Choroid plexus epithelial cell (primary cell): ENCODE data around the gene ACTR1A.
A peak's percentile ranks its signal among the peaks of the same experiment; 100 is the strongest.
"Not testable (repeated sequence)": the region's sequence is repeated elsewhere in the genome, so short reads cannot be mapped to it uniquely, and the experiment has no call there.

ENCODE experiments used
- DNase-seq: peaks from one replicate; pipeline ENCODE4 v3.0.0-alpha.2; 2010; ENCODE audit warnings: low read depth
- H3K4me3 ChIP-seq: 2 replicates; pipeline ENCODE4 v1.5.1; 2011; ENCODE audit warnings: low read depth, mild to moderate bottlenecking, control low read depth, low read length, moderate library complexity
- TF ChIP-seq, protein P1 (sequence below): conservative IDR thresholded peaks from 2 replicates; pipeline ENCODE4 v1.5.1; 2011; ENCODE audit warnings: low read depth, mild to moderate bottlenecking, control low read depth, inconsistent platforms, low read length, moderate library complexity

The ACTR1A gene

DNA sequence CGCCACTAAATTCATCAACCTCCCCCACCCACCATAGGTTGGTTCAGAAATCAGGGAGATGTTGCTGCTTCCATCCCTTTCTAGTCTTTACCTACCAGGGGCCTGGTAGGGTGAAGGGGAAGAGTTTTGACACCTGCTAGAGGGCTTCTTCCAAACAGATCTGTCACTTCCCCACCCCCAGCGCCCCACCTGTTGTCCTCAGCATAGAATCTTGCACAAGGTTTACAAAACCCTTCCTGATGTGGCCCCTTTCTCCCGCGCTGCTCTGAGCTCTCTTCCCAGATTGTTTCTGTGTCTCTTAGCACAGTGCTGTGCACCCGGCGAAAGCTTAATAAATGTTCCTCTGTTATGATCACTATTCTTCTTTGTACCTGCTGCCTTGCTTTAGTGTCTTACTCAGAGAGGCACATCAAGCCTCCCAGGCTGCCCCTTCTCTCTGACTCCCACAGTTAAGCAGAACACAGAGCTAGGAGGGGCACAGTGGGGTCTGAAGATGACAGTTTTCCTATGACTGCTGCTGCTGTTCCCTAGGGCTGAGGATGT lies 39.9 kb downstream of the ACTR1A start:
- TF ChIP-seq, protein P1, sequence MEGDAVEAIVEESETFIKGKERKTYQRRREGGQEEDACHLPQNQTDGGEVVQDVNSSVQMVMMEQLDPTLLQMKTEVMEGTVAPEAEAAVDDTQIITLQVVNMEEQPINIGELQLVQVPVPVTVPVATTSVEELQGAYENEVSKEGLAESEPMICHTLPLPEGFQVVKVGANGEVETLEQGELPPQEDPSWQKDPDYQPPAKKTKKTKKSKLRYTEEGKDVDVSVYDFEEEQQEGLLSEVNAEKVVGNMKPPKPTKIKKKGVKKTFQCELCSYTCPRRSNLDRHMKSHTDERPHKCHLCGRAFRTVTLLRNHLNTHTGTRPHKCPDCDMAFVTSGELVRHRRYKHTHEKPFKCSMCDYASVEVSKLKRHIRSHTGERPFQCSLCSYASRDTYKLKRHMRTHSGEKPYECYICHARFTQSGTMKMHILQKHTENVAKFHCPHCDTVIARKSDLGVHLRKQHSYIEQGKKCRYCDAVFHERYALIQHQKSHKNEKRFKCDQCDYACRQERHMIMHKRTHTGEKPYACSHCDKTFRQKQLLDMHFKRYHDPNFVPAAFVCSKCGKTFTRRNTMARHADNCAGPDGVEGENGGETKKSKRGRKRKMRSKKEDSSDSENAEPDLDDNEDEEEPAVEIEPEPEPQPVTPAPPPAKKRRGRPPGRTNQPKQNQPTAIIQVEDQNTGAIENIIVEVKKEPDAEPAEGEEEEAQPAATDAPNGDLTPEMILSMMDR = no peak
- DNase-seq = no peak
- H3K4me3 ChIP-seq = no peak overlapping the region

DNA sequence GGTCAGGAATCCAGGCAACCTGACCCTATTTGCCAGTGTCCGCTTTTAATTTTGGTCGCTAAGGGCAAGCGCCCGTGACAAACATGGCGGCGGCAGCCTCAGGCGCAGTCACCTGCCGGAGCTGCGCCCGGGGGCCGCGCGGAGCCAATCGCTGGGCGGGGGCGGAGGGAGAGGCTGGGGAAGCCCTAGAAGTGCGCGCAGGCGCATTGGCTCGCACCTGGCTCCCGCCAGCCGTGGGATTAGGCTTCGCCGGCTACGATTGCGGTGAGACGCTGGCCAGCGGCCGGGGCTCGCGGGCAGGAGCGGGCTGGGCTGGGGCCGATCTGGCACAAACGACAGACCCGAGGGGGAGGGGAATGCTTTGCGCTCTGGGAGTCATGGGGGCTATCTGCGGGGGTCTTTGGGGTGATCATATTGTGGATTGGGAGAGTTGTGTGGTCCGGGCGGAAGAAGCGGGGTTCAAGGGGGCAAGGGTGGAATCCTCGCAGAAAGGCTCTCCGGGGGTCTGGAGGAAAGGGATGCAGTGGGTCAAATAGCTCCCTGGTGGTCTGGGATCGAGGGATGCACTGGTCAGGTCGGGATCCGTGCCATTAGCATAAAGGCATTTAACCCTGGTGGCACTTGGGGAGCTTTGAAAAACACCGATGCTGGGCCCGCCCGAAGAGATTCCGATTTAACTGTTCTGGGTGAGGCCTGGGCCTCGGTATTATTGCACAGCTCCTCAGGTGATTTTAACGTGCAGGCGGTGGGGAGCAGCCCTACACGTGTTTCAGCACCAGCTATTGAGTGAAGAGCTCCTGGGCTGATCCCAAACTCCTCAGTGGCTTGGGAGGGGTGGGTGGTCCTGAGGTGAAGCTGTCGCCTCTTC lies 41.1 kb downstream of the ACTR1A start:
- TF ChIP-seq, protein P1 = no peak
- DNase-seq = peak; percentile 88
- peak overlapping the region; percentile 62 for H3K4me3 ChIP-seq

DNA sequence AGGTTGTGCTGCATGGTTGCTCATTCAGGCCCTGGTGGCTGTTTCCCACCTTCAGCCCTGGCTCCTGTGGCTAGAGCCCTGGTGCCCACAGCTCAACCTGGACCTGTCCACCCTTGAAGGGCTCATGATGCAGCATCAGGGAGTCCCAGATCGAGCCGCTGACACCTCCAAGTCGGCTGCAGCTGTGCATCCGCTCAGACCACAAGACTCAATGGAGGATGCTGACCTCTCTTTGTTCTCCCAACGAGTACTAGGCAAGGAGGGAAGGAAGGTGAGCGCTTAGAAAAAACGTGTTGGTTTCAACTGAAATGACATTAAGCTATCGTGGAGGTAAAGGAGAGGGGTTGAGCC lies 41.7 kb downstream of the ACTR1A start:
- TF ChIP-seq, protein P1 = no peak
- no peak for DNase-seq
- H3K4me3 ChIP-seq = peak overlapping the region; percentile 62

DNA sequence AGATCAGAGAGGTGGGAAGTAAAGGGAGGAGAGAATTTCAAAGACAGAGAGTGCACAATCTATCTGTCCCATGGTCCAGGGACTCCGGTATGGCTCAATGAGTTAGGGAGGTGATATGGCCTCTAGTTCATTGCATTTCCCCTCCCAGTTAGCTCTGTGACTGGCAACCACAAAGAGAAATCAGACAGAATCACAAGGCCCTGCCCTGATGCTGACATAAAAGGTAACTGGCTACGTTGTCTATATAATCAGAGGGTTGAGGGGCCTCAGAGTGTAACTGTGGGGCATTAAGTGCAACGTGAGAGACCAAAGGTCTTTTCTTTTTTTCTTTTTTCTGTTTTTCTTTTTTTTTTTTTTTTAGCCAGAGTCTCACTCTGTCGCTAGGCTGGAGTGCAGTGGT lies 43.9 kb downstream of the ACTR1A start:
- DNase-seq = no peak
- no peak overlapping the region for H3K4me3 ChIP-seq
- TF ChIP-seq, protein P1 = no peak

DNA sequence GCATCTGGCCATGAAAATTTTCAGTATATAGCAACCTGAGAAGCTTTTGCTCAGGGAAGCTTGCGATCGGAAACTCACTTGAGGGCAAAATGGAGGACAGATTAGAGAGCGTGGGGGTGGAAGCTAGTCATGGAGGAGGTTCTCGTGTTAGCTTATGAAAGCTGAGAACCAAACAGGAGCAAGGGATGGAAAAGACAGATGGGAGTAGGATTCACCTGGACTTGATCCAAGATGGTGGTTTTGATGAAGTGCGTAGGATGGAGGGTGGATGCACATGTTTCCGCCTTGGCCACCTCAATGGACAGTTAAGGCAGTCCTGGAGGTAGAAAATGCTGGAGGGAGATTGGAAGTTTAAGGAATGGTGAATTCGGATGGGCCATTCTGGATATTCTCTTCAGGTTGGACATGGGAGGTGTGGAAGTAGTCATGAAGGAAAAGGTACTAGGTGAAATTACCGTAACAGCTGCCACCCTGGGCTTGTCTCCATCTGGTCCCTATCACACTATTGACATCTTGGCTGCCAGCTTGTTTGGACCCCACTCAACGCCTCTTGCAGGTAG lies 44.8 kb downstream of the ACTR1A start:
- H3K4me3 ChIP-seq = no peak overlapping the region
- DNase-seq = no peak
- TF ChIP-seq, protein P1 = no peak

DNA sequence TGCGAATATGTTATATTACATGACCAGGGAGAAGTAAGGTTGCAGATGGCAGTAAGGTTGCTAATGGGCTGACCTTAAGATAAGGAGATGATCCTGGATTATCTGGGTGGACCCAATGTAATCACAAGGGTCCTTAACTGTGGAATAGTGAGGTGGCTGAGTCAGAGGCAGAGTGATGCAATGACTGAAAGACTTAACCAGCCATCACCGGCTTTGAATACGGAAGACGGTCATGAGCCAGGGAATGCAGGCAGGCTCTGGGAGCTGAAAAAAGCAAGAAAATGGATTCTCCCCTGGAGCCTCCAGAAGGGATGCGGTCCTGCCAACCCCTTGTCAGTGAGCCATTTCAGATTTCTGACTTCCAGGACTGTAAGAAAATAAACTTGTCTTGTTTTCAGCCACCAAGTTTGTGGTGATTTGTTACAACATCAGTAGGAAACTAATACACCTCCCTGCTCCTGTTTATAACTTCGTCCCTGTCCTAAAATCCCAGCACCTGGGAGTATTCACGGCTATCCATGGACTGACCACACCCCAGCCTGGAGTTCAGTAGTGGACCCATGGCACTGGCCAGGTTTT lies 46.5 kb downstream of the ACTR1A start:
- TF ChIP-seq, protein P1 = no peak
- DNase-seq = peak; percentile 92
- no peak overlapping the region for H3K4me3 ChIP-seq

DNA sequence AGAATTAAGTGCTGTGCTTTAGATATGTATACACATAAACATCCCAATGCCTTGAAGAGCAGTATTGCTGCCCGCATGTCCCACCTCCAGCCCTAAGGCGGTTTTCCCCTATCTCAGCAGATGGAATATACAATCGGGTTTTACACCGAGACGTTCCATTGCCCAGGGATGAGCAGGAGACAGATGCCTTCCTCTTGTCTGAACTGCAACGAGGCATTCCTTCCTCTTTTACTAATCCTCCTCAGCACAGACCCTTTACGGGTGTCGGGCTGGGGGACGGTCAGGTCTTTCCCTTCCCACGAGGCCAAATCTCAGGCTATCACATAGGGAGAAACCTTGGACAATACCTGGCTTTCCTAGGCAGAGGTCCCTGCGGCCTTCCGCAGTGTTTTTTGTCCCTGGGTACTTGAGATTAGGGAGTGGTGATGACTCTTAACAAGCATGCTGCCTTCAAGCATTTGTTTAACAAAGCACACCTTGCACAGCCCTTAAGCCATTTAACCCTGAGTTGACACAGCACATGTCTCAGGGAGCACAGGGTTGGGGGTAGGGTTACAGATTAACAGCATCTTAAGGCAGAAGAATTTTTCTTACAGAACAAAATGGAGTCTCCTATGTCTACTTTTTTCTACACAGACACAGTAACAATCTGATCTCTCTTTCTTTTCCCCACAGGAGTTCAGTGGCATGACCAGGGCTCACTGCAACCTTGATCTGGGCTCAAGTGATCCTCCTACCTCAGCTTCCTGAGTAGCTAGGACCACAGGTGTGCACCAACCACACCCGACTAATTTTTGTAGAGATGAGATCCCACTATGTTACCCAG lies 47.6 kb downstream of the ACTR1A start:
- not testable (repeated sequence) for DNase-seq, H3K4me3 ChIP-seq
